Neutrophil (primary cell): ENCODE measurements around the gene INPP5F.

Experiments
- H3K27ac ChIP-seq: fragments of 200-600 bp; sonication (generic); 2 replicates; pipeline ENCODE4 v1.5.1; 2016; ENCODE audit warnings: mild to moderate bottlenecking, moderate library complexity
- H3K27me3 ChIP-seq: fragments of 200-600 bp; sonication (generic); 2 replicates; pipeline ENCODE4 v1.6.0; 2016; ENCODE audit warnings: mild to moderate bottlenecking
- H3K36me3 ChIP-seq: fragments of 200-600 bp; sonication (generic); 2 replicates; pipeline ENCODE4 v1.5.1; 2017
- H3K4me1 ChIP-seq, 2 experiments: fragments of 200-600 bp in 1 of 2; sonication (generic) in 1 of 2; 1 replicate in 1 of 2; 2 replicates in 1 of 2; pipeline versions ENCODE4 v1.5.1 to v1.6.1; 2013 to 2016; ENCODE audit warnings: low read depth in 1 of 2, low read length in 1 of 2, mild to moderate bottlenecking in 1 of 2, moderate library complexity in 1 of 2; ENCODE audit not compliant: control insufficient read depth in 1 of 2, insufficient read depth in 1 of 2
- H3K4me3 ChIP-seq, 2 experiments: fragments of 200-600 bp in 1 of 2; sonication (generic) in 1 of 2; 1 replicate in 1 of 2; 2 replicates in 1 of 2; pipeline ENCODE4 v1.5.1; 2013 to 2016; ENCODE audit warnings: low read depth in 1 of 2, low read length in 1 of 2, mild to moderate bottlenecking in 1 of 2, moderate library complexity in 1 of 2
- H3K9me3 ChIP-seq: fragments of 200-600 bp; sonication (generic); 2 replicates; pipeline ENCODE4 v1.5.1; 2016
- TF ChIP-seq, protein P1 (sequence below): fragments of 200-600 bp; sonication (generic); IDR thresholded peaks from 2 replicates; pipeline ENCODE4 v1.5.1; 2016; ENCODE audit warnings: antibody characterized with exemption

INPP5F gene

DNA sequence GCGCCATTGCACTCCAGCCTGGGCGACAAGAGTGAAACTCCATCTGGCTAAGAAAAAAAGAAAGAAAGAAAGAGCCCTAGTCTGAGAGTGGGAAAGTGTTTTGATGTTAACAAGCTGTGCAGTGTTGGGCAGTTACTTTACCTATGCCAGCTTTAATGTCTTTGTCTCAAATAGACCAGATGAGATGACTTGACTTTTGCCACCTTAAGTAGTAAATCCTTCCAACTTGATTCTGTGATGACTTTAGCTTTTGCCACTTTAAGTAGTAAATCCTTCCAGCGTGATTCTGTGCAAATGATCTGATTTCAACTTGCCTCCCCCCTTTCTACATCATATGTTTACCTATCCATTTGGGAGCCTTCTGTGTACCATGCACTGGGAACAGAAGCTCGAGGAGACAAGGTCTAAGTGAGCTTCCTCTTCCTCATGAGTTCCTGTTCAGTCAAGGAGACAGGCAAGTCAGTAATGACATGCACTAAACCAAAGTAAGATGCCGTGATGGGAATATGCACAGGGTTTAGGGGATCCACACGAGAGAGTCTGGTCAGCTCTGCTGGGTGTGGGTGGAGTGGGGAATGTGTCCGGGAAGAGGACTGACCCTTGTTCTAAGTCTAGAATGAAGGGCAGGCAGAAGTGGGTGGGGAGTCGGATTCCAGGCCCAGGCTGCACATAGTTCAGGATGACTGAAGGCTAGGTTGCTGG is 17.2 kb downstream of the INPP5F start:
- TF ChIP-seq, protein P1, sequence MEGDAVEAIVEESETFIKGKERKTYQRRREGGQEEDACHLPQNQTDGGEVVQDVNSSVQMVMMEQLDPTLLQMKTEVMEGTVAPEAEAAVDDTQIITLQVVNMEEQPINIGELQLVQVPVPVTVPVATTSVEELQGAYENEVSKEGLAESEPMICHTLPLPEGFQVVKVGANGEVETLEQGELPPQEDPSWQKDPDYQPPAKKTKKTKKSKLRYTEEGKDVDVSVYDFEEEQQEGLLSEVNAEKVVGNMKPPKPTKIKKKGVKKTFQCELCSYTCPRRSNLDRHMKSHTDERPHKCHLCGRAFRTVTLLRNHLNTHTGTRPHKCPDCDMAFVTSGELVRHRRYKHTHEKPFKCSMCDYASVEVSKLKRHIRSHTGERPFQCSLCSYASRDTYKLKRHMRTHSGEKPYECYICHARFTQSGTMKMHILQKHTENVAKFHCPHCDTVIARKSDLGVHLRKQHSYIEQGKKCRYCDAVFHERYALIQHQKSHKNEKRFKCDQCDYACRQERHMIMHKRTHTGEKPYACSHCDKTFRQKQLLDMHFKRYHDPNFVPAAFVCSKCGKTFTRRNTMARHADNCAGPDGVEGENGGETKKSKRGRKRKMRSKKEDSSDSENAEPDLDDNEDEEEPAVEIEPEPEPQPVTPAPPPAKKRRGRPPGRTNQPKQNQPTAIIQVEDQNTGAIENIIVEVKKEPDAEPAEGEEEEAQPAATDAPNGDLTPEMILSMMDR: no peak
- Histone ChIP-seq H3K36me3 (no peaks in the 10 kb centered on the region), H3K4me1 (no peaks in the 10 kb centered on the region), H3K27ac (no peak overlapping the region), H3K9me3 (no peaks in the 10 kb centered on the region), H3K4me3 (no peak overlapping the region), H3K27me3 (no peaks in the 10 kb centered on the region)

DNA sequence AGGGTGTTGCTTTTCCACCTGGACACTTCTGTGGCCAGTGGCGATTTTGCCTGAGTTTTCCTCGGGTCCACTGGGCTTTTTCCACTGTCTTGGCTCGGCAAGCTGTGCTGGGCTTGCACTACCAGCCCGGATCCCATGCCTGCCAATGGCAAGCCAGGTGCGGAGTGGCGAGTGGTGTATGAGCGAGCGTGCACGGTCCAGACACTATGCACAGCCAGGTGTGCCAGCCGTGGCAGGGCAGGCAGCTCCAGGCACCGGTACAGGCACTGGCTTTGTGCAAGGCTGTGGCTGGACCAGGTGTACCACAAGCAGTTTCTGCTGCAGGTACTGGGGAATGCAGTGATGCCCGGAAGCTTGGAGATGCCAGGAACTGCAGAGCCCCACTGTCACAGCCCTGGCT is 22.1 kb downstream of the INPP5F start:
- TF ChIP-seq, protein P1: no peak
- H3K36me3 ChIP-seq: no peaks in the 10 kb centered on the region
- no peak overlapping the region for H3K27ac ChIP-seq

DNA sequence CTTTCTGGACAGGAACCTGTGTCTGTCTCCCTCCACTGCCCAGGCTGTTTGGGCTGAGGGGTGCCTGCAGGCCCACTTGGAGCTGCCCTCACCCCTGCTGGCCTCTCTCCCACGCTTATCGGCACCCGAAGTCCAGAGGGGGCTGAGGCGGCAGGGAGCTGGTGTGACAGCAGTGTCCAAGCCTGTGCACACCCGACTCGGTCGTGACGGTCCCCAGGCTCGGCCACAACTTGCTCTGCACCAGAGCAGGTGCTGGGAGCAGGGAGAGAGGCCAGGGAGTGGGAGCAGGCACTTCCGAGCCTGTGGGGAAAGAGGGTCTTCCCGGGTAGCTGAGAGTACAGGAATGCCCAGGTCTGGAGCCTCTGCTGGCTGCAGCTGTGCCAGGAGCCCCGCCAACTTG is 23.0 kb downstream of the INPP5F start:
- Histone ChIP-seq H3K27me3 (no peaks in the 10 kb centered on the region), H3K4me3 (no peak overlapping the region), H3K4me1 (no peaks in the 10 kb centered on the region), H3K36me3 (no peaks in the 10 kb centered on the region), H3K27ac (no peak overlapping the region), H3K9me3 (no peaks in the 10 kb centered on the region)
- TF ChIP-seq, protein P1: no peak

More for the DNA sequence above, 22.1 kb downstream of the INPP5F start:
- H3K4me1 ChIP-seq: no peaks in the 10 kb centered on the region
- H3K4me3 ChIP-seq: no peak overlapping the region
- no peaks in the 10 kb centered on the region for H3K9me3 ChIP-seq
- no peaks in the 10 kb centered on the region for H3K27me3 ChIP-seq

DNA sequence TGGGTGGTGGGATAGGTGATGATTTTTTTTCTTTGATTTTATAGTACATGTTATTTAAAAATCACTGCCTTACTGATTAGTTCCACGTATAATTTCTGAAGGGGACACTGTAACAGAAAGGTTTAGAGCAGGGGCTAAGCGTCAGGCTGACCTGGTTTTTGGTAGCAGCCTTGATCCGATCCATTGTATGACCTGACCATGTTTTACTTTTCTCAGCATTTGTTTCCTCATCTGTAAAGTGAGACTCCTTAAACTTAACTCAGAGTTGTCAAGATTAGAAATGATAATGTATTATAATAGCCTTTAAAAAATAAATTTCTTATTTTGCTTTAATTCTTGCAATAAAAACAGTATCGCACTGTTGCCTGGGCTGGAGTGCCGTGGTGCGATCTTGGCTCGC is 23.6 kb downstream of the INPP5F start:
- Histone ChIP-seq H3K4me3 (no peak overlapping the region), H3K9me3 (no peaks in the 10 kb centered on the region), H3K4me1 (no peaks in the 10 kb centered on the region), H3K27me3 (no peaks in the 10 kb centered on the region), H3K36me3 (no peaks in the 10 kb centered on the region), H3K27ac (no peak overlapping the region)
- TF ChIP-seq, protein P1: no peak

DNA sequence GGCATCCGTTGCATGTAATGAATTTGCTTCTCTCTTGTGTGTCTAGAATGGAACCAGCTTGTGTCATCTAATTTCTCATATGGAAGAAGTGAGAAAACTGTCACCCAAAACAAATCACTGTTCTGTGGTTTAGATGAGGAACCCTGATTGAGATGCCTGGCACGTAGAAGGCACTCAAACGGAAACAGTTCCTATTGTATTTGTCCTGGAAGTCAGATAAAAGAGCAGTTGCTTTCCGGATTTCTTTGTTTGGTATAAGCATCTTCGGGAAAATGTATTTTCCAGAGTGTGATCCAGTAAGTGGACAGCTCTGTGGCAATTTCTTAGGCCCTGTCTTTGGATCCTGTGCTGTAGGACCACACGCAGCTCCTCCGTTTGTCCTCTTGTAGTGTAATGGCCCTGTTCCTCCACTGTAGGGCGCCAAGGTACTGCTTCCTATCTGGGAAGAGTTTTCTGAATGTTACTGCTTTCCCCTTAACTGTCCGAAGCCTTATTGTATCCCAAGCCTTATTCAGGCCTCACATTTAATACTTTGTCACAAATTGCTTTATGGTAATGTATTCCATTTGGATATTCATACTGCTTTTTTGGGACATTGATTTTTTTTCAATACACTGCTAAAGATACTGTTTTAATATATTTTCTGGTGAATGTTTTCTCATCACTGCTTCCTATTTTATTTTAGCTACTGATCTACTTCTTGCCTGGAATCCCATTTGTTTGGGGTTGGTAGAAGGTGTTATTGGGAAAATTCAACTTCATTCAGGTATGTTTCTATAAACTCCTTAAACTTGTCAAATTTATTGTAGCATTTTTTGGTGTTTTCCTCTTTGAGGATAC is 24.8 kb downstream of the INPP5F start:
- no peaks in the 10 kb centered on the region for H3K36me3 ChIP-seq
- no peak overlapping the region for H3K27ac ChIP-seq
- TF ChIP-seq, protein P1: peak; percentile 70
- no peaks in the 10 kb centered on the region for H3K4me1 ChIP-seq
- H3K4me3 ChIP-seq: no peak overlapping the region
- no peaks in the 10 kb centered on the region for H3K27me3 ChIP-seq
- no peaks in the 10 kb centered on the region for H3K9me3 ChIP-seq
